Activated T-helper 1 cell treated with anti-CD3 and anti-CD28 coated beads, Interleukin-12 subunit alpha, Interleukin-12 subunit beta, Interleukin-2, Interleukin-4 antibody, amounts not matched to agents 30 ng/mL and 10 ng/mL and 1 ng/mL, durations not matched to agents 14 hours and 24 hours and 36 hours (primary cell): ENCODE results near the gene MID1IP1. TPM values are rescaled to one million over a fixed set of nuclear protein-coding genes. Genes with fewer than 3 reads are reported as not detected.
A peak's percentile ranks its signal among the peaks of the same experiment; 100 is the strongest.

Source experiments
- DNase-seq: peaks from one replicate; pipeline ENCODE4 v3.0.0; 2021; ENCODE audit warnings: low spot score
- H3K27ac Mint-ChIP-seq: one replicate; pipeline ENCODE4 v1.8.0; 2021; ENCODE audit warnings: mild to moderate bottlenecking, mixed read lengths
- H3K27me3 Mint-ChIP-seq: one replicate; pipeline ENCODE4 v1.8.0; 2022; ENCODE audit warnings: mild to moderate bottlenecking, moderate library complexity, mixed read lengths; ENCODE audit not compliant: insufficient read depth
- H3K36me3 Mint-ChIP-seq: one replicate; pipeline ENCODE4 v1.8.0; 2021; ENCODE audit warnings: low read depth, mixed read lengths
- H3K4me1 Mint-ChIP-seq: one replicate; pipeline ENCODE4 v1.8.0; 2021; ENCODE audit warnings: low read depth, mixed read lengths
- H3K4me3 Mint-ChIP-seq: one replicate; pipeline ENCODE4 v1.8.0; 2021; ENCODE audit warnings: mild to moderate bottlenecking, moderate library complexity, mixed read lengths
- H3K9me3 Mint-ChIP-seq: one replicate; pipeline ENCODE4 v1.8.0; 2021; ENCODE audit warnings: mixed read lengths
- intact Hi-C: fragments of 100-400 bp; cut with micrococcal nuclease; formaldehyde crosslinking; loops from one replicate; pipeline ENCODE4 v1.15.1; 2024
- total RNA-seq: library from RNA; stranded (reverse); gene quantifications from 2 replicates; pipeline ENCODE4 v1.2.3, GENCODE V29; 2022

Gene MID1IP1, protein sequence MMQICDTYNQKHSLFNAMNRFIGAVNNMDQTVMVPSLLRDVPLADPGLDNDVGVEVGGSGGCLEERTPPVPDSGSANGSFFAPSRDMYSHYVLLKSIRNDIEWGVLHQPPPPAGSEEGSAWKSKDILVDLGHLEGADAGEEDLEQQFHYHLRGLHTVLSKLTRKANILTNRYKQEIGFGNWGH
- 106 and 108 TPM in 2 replicates for total RNA-seq

DNA sequence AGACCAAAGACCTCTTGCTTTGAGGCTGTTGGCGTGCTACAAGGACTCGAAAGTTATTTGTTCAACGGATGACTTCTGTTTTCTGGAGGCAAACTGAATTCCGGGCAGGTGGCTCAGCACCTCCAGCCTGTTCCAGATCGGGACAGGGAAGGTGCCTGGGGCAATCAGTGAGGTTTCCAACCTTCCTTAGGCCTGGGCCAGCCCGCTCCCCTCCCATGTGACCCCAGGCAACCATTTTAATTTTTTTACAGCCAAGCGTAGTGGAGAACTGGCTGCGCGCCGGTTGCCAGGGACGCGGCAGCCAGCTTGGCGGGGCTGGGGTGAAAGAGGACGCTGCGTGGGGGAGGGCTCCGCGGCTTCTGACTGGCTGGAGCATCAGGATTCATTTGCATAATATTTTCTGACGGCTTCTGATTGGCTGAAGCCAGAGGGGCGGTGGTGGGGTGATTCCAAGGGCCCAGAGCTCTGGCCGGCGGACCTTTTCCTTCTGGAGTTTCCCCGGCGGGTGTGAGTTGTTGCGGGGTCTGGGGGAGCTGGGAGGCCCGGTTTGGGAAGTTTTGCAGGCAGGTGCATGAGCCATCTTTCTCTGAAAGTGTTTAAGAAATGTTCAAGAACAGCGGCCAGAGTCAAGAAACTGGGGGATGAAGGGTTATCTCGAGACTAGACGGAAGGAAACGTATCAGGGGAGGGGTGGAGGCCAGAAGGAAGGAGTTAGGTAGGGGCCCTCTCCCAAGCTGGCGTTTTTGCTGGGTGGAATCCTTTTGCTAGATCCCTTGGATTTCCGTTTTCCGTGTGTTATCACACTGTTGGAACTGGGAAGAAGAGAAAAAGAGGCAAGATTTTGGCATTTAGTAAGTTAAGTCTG is at the start of gene MID1IP1:
Gene MID1IP1, plus strand, starts transcription at position 479 of the 865 bp plus-strand sequence. CDS start 3,488 bp downstream, outside the sequence.
- peaks cover 24% of the 10 kb centered on the region for H3K36me3 Mint-ChIP-seq
- peak within 1 kb of the TSS; percentile 89 for H3K4me3 Mint-ChIP-seq
- peaks cover 7% of the 10 kb centered on the region for H3K4me1 Mint-ChIP-seq
- intact Hi-C loops, result loop anchor here (1.0 to 10.0 kb wide), 12 partner anchors 10 to 1306 kb away; no protein-coding TSS in a partner anchor
- no peaks in the 10 kb centered on the region for H3K9me3 Mint-ChIP-seq
- H3K27me3 Mint-ChIP-seq, result no peaks in the 10 kb centered on the region
- H3K27ac Mint-ChIP-seq, result peak within 1 kb of the TSS; percentile 91
- DNase-seq, result peak; percentile 77

DNA sequence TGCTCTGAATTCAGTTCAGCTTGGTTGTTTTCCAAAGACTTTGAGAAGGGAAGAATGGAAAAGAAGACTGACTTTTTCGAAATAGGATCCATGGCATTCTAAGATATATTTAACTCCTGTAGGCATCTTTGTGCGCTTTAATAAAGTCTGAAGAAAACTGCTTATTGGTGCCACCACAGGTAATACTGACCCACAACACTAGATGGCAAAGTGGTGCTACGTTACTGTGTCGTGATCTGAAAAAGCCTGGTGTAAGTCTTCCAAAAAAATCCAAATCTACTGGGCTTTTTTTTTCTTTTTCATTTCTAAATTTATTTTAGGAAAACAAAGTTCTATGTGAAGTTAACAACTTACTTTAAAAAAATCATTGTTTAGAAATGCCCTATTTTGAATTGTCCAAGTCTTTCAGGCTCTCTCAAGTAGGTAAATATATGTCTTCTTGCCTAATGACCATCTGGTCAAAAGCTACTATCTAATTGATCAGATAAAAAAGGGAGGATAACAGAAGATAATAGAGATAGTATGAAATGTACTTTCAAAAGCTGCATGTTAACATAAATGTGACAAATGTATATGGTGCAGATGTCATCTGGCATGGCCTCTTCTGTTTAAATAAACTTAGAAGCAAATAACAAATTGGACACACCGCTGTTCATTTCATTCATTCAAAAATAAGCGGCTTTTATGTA is 47.0 kb upstream of the MID1IP1 start:
- no peak for DNase-seq
- H3K4me3 Mint-ChIP-seq, result no peak overlapping the region
- peaks cover 3% of the 10 kb centered on the region for H3K27me3 Mint-ChIP-seq
- no peak overlapping the region for H3K27ac Mint-ChIP-seq
- no peaks in the 10 kb centered on the region for H3K36me3 Mint-ChIP-seq
- H3K9me3 Mint-ChIP-seq, result no peaks in the 10 kb centered on the region
- no peaks in the 10 kb centered on the region for H3K4me1 Mint-ChIP-seq
- intact Hi-C loops, result loop anchor here (1.0 to 5.0 kb wide), 3 partner anchors 231 to 488 kb away; no protein-coding TSS in a partner anchor

DNA sequence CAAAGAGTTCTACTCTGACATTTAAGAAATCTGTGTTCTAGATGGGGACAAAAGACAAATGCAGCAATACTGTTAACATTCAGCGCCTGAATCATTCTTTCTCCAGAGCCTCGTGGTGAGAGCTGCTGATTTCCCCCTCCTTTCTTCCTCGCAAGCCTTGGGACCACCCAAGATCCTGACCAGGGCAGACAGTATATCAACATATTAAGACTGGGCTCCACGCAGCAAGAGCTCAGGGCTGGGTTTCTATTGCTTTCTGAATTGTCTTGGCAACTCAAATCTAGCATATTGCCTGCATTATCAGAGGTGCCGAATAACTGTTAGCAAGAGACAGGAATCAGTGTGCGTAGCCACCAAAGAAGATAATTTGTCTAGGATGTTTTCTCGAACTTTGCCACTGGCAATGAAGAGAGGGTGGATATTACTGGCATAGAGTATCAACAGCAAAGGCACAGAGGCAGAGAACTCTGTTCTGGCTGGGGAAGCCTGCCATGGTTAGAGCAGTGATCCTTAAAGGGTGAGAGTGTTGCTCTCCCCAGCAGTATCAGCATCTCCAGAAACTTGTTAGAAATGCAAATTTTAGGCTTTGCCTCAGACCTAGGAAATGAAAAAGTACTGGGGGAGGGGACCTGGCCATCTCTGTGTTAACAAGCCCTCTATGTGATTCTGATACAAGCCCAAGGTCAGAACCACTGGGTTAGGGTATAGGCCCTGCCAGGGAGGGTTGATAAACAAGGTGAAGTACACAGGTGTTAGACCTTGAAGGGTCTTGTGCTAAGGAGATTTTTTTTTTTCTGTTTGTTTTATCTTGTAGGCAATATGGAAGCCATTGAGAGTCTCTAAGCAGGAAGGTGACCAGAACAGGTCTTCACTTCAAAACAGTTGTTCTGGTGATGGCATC is 46.2 kb upstream of the MID1IP1 start:
- H3K4me3 Mint-ChIP-seq, result no peak overlapping the region

DNA sequence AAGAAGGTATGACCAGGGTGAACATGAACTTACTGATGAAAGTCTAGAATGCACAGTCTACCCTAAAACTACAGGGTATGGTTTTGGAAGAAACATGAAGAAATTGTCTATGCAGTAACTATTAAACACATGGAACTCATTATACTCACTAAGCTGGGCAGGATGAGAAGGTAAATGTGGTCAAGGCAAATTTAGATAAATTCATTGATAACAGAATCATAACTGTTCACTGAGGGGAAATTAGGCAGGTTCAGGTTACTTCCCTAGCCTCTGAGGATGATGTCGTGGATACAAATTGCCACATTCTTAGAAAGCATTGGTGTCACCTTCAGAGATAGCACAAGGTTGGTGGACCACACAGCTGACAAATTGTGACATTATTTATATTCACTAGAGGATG is 40.4 kb upstream of the MID1IP1 start:
- intact Hi-C loops, result no loop called here
- no peak overlapping the region for H3K27ac Mint-ChIP-seq
- no peaks in the 10 kb centered on the region for H3K36me3 Mint-ChIP-seq
- DNase-seq, result no peak
- H3K4me3 Mint-ChIP-seq, result no peak overlapping the region
- no peaks in the 10 kb centered on the region for H3K4me1 Mint-ChIP-seq
- H3K9me3 Mint-ChIP-seq, result no peaks in the 10 kb centered on the region
- peaks cover 2% of the 10 kb centered on the region for H3K27me3 Mint-ChIP-seq

More for the DNA sequence above, 46.2 kb upstream of the MID1IP1 start:
- no peaks in the 10 kb centered on the region for H3K4me1 Mint-ChIP-seq
- H3K36me3 Mint-ChIP-seq, result no peaks in the 10 kb centered on the region
- no peak for DNase-seq
- no peak overlapping the region for H3K27ac Mint-ChIP-seq
- intact Hi-C loops, result loop anchor here (1.0 to 5.0 kb wide), 3 partner anchors 230 to 487 kb away; no protein-coding TSS in a partner anchor
- peaks cover under 1% of the 10 kb centered on the region for H3K27me3 Mint-ChIP-seq
- H3K9me3 Mint-ChIP-seq, result no peaks in the 10 kb centered on the region

DNA sequence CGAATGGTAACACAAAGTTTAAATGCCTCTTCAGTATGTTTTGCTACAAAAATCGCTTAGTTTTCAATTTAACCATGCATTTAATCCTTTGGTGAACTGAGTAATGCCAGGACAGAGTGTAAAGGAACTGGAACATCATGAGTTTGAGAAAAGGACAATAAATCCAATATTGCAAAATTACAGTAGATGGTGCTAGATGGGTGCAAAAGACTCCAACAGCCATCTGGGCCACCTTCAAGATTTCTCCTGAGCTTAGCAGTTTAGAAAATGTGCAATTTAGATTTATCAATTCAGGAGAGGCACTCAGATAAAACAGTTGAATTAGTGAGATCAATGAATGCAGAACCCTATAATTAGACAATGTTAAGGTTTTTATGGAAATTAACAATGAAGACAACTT is 33.2 kb upstream of the MID1IP1 start:
- Mint-ChIP-seq H3K9me3 (no peaks in the 10 kb centered on the region), H3K4me3 (no peak overlapping the region), H3K27ac (no peak overlapping the region), H3K4me1 (no peaks in the 10 kb centered on the region), H3K36me3 (no peaks in the 10 kb centered on the region), H3K27me3 (no peaks in the 10 kb centered on the region)
- intact Hi-C loops, result loop anchor here (1.0 to 5.0 kb wide), 2 partner anchors 217 to 384 kb away; no protein-coding TSS in a partner anchor
- no peak for DNase-seq

DNA sequence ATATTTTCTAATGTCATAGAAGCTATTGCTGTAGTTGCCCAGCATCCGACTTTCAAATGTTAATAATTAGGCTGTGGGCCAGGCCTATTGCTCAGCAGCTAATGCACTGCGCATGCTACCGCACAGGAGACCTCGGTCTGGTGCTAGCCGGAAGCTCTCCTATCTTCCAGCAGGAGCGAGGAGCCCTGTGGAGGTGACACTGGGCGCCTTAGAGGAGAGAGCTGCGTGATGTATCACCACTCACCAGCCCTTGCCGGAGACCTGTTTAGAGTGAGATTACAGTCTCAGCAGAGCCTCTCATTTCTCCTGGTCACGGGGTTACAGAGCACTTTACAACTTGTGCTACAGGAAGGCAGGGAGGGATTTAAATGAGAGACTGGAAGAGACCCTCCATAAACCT is 31.1 kb upstream of the MID1IP1 start:
- Mint-ChIP-seq H3K4me3 (no peak overlapping the region), H3K9me3 (no peaks in the 10 kb centered on the region), H3K27me3 (no peaks in the 10 kb centered on the region), H3K27ac (no peak overlapping the region), H3K36me3 (no peaks in the 10 kb centered on the region), H3K4me1 (peaks cover 5% of the 10 kb centered on the region)
- intact Hi-C loops, result no loop called here
- DNase-seq, result no peak

DNA sequence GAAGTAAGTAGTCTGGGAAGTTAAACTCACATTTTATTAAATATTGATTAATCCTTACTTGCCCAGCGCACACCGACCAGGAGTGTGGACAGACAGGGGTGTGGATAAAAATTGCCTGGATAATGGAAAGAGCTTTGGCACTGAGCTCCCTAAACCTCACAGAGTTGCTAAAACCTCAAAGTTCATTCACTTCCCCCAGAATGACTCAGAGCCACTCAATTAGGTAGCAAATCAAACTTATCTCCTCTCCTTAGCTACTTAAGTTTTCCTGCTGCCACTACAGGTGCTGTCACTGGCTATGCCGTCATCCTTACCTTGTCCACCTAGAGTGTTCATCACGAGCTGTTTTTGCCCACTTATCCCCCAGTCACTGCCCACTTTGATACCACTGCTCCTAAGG is 27.0 kb upstream of the MID1IP1 start:
- Mint-ChIP-seq H3K4me1 (peaks cover 5% of the 10 kb centered on the region), H3K9me3 (no peaks in the 10 kb centered on the region), H3K4me3 (no peak overlapping the region), H3K36me3 (no peaks in the 10 kb centered on the region), H3K27ac (no peak overlapping the region), H3K27me3 (peaks cover 3% of the 10 kb centered on the region)
- no peak for DNase-seq
- intact Hi-C loops, result no loop called here

DNA sequence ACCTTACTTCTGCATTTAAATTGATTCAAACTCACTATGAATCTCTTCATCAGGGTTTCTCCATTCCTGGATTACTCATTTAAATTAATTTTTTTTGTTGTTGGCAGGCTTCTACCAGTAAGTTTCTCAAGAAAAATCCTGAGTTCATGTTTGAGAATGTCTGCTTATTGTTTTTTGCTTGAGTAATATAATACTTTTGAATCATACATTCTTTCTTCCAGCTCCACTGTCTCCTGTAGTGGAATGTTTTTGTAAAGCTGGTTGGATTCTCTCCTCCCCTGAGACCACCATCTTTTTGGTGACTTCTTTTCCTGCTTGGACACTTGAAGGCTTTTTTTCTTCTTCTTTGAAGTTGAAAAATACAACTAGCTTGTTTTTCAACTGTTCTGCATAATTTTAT is 4.3 kb upstream of the MID1IP1 start:
- Mint-ChIP-seq H3K36me3 (peaks cover 3% of the 10 kb centered on the region), H3K27me3 (no peaks in the 10 kb centered on the region), H3K4me1 (peaks cover 7% of the 10 kb centered on the region), H3K27ac (no peak overlapping the region), H3K9me3 (no peaks in the 10 kb centered on the region), H3K4me3 (no peak overlapping the region)
- intact Hi-C loops, result no loop called here
- no peak for DNase-seq

DNA sequence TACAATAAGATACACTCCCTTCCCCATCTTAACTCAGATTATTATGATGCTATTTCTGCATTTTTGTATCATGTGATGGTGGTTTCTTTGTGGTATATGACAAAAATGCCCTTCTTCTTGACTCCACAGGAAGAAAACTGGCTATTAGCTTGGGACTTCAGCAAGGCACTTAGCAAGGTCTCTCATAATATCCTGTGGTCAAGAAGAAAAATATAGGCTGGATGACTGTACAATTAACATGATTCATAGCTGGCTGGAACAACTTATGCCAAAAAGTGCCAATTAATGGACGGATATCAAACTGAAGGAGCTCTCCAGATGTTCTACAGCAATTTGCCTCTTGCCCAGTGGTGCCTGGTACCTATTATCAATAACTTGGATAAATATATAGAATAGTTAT is 2.3 kb upstream of the MID1IP1 start:
- Mint-ChIP-seq H3K27ac (no peak overlapping the region), H3K4me3 (no peak overlapping the region), H3K9me3 (no peaks in the 10 kb centered on the region), H3K4me1 (peaks cover 7% of the 10 kb centered on the region), H3K36me3 (peaks cover 8% of the 10 kb centered on the region), H3K27me3 (no peaks in the 10 kb centered on the region)
- no peak for DNase-seq
- intact Hi-C loops, result no loop called here

DNA sequence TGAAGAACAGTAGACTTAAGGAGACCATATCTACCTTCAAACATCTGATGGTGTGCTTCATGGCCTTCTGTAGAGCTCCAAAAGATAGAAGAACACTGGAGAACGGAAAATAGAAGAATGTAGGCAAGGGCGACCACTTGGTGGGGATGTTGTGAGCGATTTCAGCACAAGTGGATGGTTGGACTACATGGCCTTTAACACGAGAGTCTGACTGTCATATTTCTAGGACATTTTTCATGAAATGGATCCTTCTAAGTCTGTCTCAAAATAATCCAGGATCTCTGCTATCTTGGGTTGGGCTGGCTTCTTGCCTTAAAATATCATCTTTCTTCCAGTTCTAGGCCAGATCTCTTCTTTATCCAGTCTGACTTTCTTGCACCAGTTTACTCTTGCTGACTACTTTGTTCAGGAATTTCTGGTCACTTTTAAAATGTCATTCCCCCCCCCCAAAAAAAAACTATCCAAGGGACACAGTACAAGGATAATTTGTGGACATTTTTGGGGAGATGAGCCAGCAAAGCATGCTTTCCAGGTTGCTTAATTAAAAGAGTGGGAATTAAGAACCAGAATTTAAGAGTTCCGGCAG is 1.2 kb upstream of the MID1IP1 start:
- no peaks in the 10 kb centered on the region for H3K9me3 Mint-ChIP-seq
- peaks cover 15% of the 10 kb centered on the region for H3K36me3 Mint-ChIP-seq
- H3K4me3 Mint-ChIP-seq, result no peak overlapping the region
- H3K27ac Mint-ChIP-seq, result no peak overlapping the region
- intact Hi-C loops, result loop anchor here (1.0 to 10.0 kb wide), 9 partner anchors 185 to 1307 kb away; no protein-coding TSS in a partner anchor
- H3K4me1 Mint-ChIP-seq, result peaks cover 7% of the 10 kb centered on the region
- no peaks in the 10 kb centered on the region for H3K27me3 Mint-ChIP-seq
- no peak for DNase-seq

DNA sequence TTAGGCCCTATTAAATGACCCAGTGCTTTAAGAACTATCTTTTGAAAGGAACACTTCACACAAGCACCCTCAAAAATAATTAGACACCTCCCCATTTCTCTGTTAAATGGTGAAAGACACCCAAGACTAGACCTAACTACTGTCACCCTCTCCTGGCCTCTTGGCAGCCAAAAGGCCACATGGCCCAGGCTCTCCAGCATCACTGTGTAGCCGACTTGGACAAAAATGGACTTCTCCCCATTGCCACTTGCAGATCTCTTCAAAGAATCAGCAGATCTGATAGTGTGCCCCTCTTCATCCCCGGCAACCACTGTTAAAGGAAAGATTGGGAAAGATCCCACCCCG is 2.0 kb downstream of the MID1IP1 start:
- H3K4me1 Mint-ChIP-seq, result peaks cover 11% of the 10 kb centered on the region
- H3K36me3 Mint-ChIP-seq, result peaks cover 29% of the 10 kb centered on the region
- intact Hi-C loops, result loop anchor here (5.0 to 10.0 kb wide), 8 partner anchors 394 to 1304 kb away; no protein-coding TSS in a partner anchor
- no peaks in the 10 kb centered on the region for H3K27me3 Mint-ChIP-seq
- no peak for DNase-seq
- peak overlapping the region; percentile 89 for H3K4me3 Mint-ChIP-seq
- no peaks in the 10 kb centered on the region for H3K9me3 Mint-ChIP-seq
- H3K27ac Mint-ChIP-seq, result peak overlapping the region; percentile 91
